A549 (cell line): ENCODE measurements around the gene TBCK. TPM values are rescaled to one million over a fixed set of nuclear protein-coding genes. Genes with fewer than 3 reads are reported as not detected.

Experiments used
- ATAC-seq, 2 experiments: fragments of 200-7000 bp in 1 of 2; fragments of >200 bp in 1 of 2; cut with Nextera tagmentation in 1 of 2; cut with Tn5 transposase in 1 of 2; 3 replicates each; pipeline versions ENCODE4 v1.8.0 to v1.9.1; 2018 to 2020; ENCODE audit warnings: mild to moderate bottlenecking in 1 of 2, moderate library complexity in 1 of 2
- CTCF ChIA-PET: fragments of 300-600 bp; sonication (Branson Sonifier 250); formaldehyde crosslinking; extraction: SDS; loops from one replicate; lab custom pipeline; 2021; ENCODE audit warnings: antibody characterized with exemption, inconsistent platforms; lab: Yijun Ruan, JAX
- POLR2A ChIA-PET: fragments of 350-600 bp; formaldehyde crosslinking; extraction: SDS; loops from one replicate; lab custom pipeline; 2021; ENCODE audit warnings: antibody characterized with exemption, inconsistent platforms; lab: Yijun Ruan, JAX
- DNase-seq, 2 experiments: peaks; one replicate each; pipeline versions ENCODE4 v3.0.0 to v3.0.0-alpha.2; 2011 to 2016; ENCODE audit warnings: low read depth in 1 of 2, low spot score in 1 of 2
- FAIRE-seq: peaks from 2 replicates; lab custom pipeline; 2011; peaks lifted over from hg19 to GRCh38; lab: Jason Lieb, UNC
- H3K27ac ChIP-seq, 2 experiments: fragments of >200 bp; sonication (Bioruptor Twin); formaldehyde crosslinking; 3 replicates each; pipeline ENCODE4 v1.5.1; 2016 to 2017
- H3K4me1 ChIP-seq: fragments of >200 bp; sonication (Bioruptor Twin); formaldehyde crosslinking; 3 replicates; pipeline ENCODE4 v1.6.1; 2016
- H3K4me2 ChIP-seq: fragments of >200 bp; sonication (Bioruptor Twin); formaldehyde crosslinking; 3 replicates; pipeline ENCODE4 v1.6.1; 2016
- H3K4me3 ChIP-seq: fragments of >200 bp; sonication (Bioruptor Twin); formaldehyde crosslinking; 3 replicates; pipeline ENCODE4 v1.5.1; 2016
- H3K9me3 ChIP-seq: fragments of >200 bp; sonication (Bioruptor Twin); formaldehyde crosslinking; 3 replicates; pipeline ENCODE4 v1.6.1; 2016
- CEBPB ChIP-seq, 2 experiments: fragments of >200 bp in 1 of 2; sonication (Bioruptor Twin) in 1 of 2; formaldehyde crosslinking in 1 of 2; IDR thresholded peaks; 2 replicates each; pipeline ENCODE4 v1.6.1; 2012 to 2016
- CHD2 ChIP-seq: fragments of 150-350 bp; IDR thresholded peaks from 2 replicates; pipeline ENCODE4 v1.6.1; 2014; ENCODE audit warnings: low read length; ENCODE audit not compliant: partially characterized antibody
- CHD4 ChIP-seq: fragments of 200-600 bp; sonication (generic); IDR thresholded peaks from 2 replicates; pipeline ENCODE4 v1.6.1; 2016; ENCODE audit warnings: antibody characterized with exemption, mild to moderate bottlenecking, borderline replicate concordance
- EP300 ChIP-seq, 2 experiments: fragments of >200 bp; sonication (Bioruptor Twin); formaldehyde crosslinking; IDR thresholded peaks; 2 replicates in 1 of 2; 3 replicates in 1 of 2; pipeline ENCODE4 v1.6.1; 2016 to 2017
- ESRRA ChIP-seq: fragments of 150-350 bp; IDR thresholded peaks from 2 replicates; pipeline ENCODE4 v1.6.1; 2014; ENCODE audit warnings: mild to moderate bottlenecking, low read length, borderline replicate concordance
- HEYL ChIP-seq: fragments of 250-450 bp; sonication (Bioruptor Pico); IDR thresholded peaks from 2 replicates; pipeline ENCODE4 v1.8.0; 2021; ENCODE audit warnings: mild to moderate bottlenecking, moderate library complexity
- HOXB13 ChIP-seq: fragments of 250-450 bp; sonication (Bioruptor Pico); IDR thresholded peaks from 2 replicates; pipeline ENCODE4 v1.5.0; 2020; ENCODE audit warnings: low read depth, mild to moderate bottlenecking, moderate library complexity
- JUN ChIP-seq, 2 experiments: fragments of >200 bp; sonication (Bioruptor Twin); formaldehyde crosslinking; IDR thresholded peaks; 2 replicates in 1 of 2; 3 replicates in 1 of 2; pipeline ENCODE4 v1.6.1; 2016 to 2017
- MYC ChIP-seq: IDR thresholded peaks from 2 replicates; pipeline ENCODE4 v1.6.1; 2012; ENCODE audit warnings: mild to moderate bottlenecking, inconsistent platforms, low read length, improper control_type of control experiment, borderline replicate concordance
- NR3C1 ChIP-seq: fragments of >200 bp; sonication (Bioruptor Twin); formaldehyde crosslinking; IDR thresholded peaks from 3 replicates; pipeline ENCODE4 v1.6.1; 2017
- POLR2AphosphoS2 ChIP-seq: conservative IDR thresholded peaks from 2 replicates; pipeline ENCODE4 v1.6.1; 2012; ENCODE audit warnings: low read length, improper control_type of control experiment, inconsistent platforms
- RAD21 ChIP-seq, 2 experiments: fragments of >200 bp in 1 of 2; sonication (Bioruptor Twin) in 1 of 2; formaldehyde crosslinking in 1 of 2; IDR thresholded peaks in 1 of 2; conservative IDR thresholded peaks in 1 of 2; 2 replicates in 1 of 2; 3 replicates in 1 of 2; pipeline ENCODE4 v1.6.1; 2012 to 2018; ENCODE audit warnings: inconsistent platforms in 1 of 2
- RARB ChIP-seq: fragments of 250-450 bp; sonication (Bioruptor Pico); IDR thresholded peaks from 2 replicates; pipeline ENCODE4 v1.8.0; 2021; ENCODE audit warnings: mild to moderate bottlenecking, moderate library complexity
- RFX5 ChIP-seq: fragments of 450-650 bp; IDR thresholded peaks from 2 replicates; pipeline ENCODE4 v1.7.1; 2014; ENCODE audit warnings: antibody characterized with exemption, mild to moderate bottlenecking, moderate library complexity
- SMC3 ChIP-seq: fragments of >200 bp; sonication (Bioruptor Twin); formaldehyde crosslinking; IDR thresholded peaks from 3 replicates; pipeline ENCODE4 v1.6.1; 2018; ENCODE audit warnings: inconsistent platforms
- SREBF2 ChIP-seq: fragments of 450-650 bp; IDR thresholded peaks from 2 replicates; pipeline ENCODE4 v1.6.1; 2014; ENCODE audit warnings: mild to moderate bottlenecking, moderate library complexity
- TFCP2L1 ChIP-seq: fragments of 250-450 bp; sonication (Bioruptor Pico); IDR thresholded peaks from 2 replicates; pipeline ENCODE4 v1.5.0; 2021; ENCODE audit warnings: mild to moderate bottlenecking
- ZC3H11A ChIP-seq: fragments of 450-650 bp; IDR thresholded peaks from 2 replicates; pipeline ENCODE4 v1.6.1; 2014; ENCODE audit warnings: antibody characterized with exemption, mild to moderate bottlenecking
- ZNF302 ChIP-seq: fragments of 250-450 bp; sonication (Bioruptor Pico); IDR thresholded peaks from 2 replicates; pipeline ENCODE4 v1.9.0; 2021; ENCODE audit warnings: inconsistent platforms, mild to moderate bottlenecking, moderate library complexity
- ZSCAN20 ChIP-seq: fragments of 250-450 bp; sonication (Bioruptor Pico); IDR thresholded peaks from 2 replicates; pipeline ENCODE4 v1.8.0; 2022; ENCODE audit warnings: mild to moderate bottlenecking, moderate library complexity
- WGBS: methylation state at CpG from one replicate; pipeline ENCODE4 v1.1.6; 2017; ENCODE audit errors: missing lambda C conversion rate; 5-methylcytosine and 5-hydroxymethylcytosine counted together
- polyA plus RNA-seq, 4 experiments: library from polyadenylated mRNA; depleted of rRNA in 3 of 4; stranded (reverse); fragments of >200 nt; fragmentation: RNase III in 1 of 4; extraction: RNeasy Plus Mini Kit Qiagen cat#74134 plus additional on column Dnase treatment in 1 of 4; gene quantifications; 2 replicates in 3 of 4; 3 replicates in 1 of 4; pipeline ENCODE4 v1.2.3, GENCODE V29; 2011 to 2017
- TF ChIP-seq, protein P1 (sequence below): fragments of >200 bp; sonication (Bioruptor Twin); formaldehyde crosslinking; IDR thresholded peaks from 2 replicates; pipeline ENCODE4 v1.6.1; 2016
- TF ChIP-seq, protein P2 (sequence below): fragments of 200-600 bp; sonication (generic); IDR thresholded peaks from 2 replicates; pipeline ENCODE4 v1.6.1; 2016; ENCODE audit warnings: antibody characterized with exemption, mild to moderate bottlenecking, moderate library complexity
- TF ChIP-seq, protein P3 (sequence below): fragments of 450-650 bp; IDR thresholded peaks from 2 replicates; pipeline ENCODE4 v1.6.1; 2014; ENCODE audit warnings: antibody characterized with exemption
- TF ChIP-seq, protein P4 (sequence below): IDR thresholded peaks from 2 replicates; pipeline ENCODE4 v1.6.1; 2012; ENCODE audit warnings: low read depth, borderline replicate concordance
- TF ChIP-seq, protein P5 (sequence below): IDR thresholded peaks from 2 replicates; pipeline ENCODE4 v1.6.1; 2012

Gene TBCK
- polyA plus RNA-seq, 2 of the 4 experiments (the other 2 are of a cell fraction): 3.9 to 18.4 TPM

DNA sequence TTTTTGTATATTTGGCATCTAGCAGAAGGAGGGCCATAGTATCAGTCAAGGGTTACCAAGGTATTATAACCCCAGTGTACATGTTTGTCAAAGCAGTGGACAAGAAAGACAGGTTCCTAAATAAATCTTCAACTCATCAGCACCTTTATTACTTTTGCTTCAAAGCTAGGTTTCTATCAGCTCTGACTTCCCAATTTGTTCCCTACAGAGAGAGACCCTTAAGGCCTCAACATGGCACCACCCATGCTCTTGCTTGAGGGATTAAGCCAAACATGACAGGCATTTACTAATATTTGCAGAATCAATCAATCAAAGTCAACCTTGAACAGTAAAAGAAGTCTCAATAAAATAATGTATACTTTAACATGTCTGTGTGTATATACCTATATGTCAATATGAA is 9.4 kb downstream of the TBCK start:
- H3K4me1 ChIP-seq: no peaks in the 10 kb centered on the region
- H3K27ac ChIP-seq: no peak overlapping the region
- DNase-seq: no peak
- no peak overlapping the region for H3K4me2 ChIP-seq
- no peak overlapping the region for H3K4me3 ChIP-seq
- TF ChIP-seq, protein P1, sequence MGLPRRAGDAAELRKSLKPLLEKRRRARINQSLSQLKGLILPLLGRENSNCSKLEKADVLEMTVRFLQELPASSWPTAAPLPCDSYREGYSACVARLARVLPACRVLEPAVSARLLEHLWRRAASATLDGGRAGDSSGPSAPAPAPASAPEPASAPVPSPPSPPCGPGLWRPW: no peak
- no peak for TF ChIP-seq RARB (CRISPR knock-in tag)
- no peak for TF ChIP-seq HEYL
- TF ChIP-seq CEBPB (IDR thresholded peaks at IDR 0.05): no peak
- TF ChIP-seq CHD2: no peak
- no peak for TF ChIP-seq HOXB13 (CRISPR knock-in tag)
- TF ChIP-seq ESRRA: no peak
- TF ChIP-seq EP300 (IDR thresholded peaks at IDR 0.05): no peak
- no peak for TF ChIP-seq RFX5
- TF ChIP-seq, all 56 proteins: peak for 0
- ChIA-PET CTCF (no interaction called here), POLR2A (no interaction called here)
- no peaks in the 10 kb centered on the region for H3K9me3 ChIP-seq
- FAIRE-seq: no peak
- no peak for ATAC-seq

DNA sequence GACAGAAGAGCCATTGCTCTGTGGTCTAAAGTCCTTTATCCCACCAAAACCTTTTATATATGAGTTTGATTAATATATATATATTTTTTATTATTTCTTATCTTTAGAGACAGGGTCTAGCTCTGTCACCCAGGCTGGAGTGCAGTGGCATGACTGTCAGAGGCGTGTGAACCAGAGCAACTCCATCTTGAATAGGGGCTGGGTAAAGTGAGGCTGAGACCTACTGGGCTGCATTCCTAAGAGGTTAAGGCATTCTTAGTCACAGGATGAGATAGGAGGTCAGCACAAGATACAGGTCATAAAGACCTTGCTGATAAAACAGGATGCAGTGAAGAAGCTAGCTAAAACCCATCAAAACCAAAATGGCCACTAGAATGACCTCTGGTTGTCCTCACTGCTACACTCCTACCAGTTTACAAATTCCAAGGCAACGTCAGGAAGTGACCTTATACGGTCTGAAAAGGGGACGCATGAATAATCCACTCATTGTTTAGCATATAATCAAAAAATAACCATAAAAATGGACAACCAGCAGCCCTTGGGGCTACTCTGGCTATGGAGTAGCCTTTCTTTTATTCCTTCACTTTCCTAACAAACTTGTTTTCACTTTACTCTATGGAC is 10.5 kb downstream of the TBCK start:
- H3K4me1 ChIP-seq: no peaks in the 10 kb centered on the region
- no peak overlapping the region for H3K27ac ChIP-seq
- ATAC-seq (no peak), DNase-seq (no peak), FAIRE-seq (no peak)
- no peak overlapping the region for H3K4me2 ChIP-seq
- no peaks in the 10 kb centered on the region for H3K9me3 ChIP-seq
- H3K4me3 ChIP-seq: no peak overlapping the region
- ChIA-PET POLR2A (no interaction called here), CTCF (no interaction called here)
- 96% methylated on average over 4 of the region's 4 CpGs for WGBS
- TF ChIP-seq, protein P2, sequence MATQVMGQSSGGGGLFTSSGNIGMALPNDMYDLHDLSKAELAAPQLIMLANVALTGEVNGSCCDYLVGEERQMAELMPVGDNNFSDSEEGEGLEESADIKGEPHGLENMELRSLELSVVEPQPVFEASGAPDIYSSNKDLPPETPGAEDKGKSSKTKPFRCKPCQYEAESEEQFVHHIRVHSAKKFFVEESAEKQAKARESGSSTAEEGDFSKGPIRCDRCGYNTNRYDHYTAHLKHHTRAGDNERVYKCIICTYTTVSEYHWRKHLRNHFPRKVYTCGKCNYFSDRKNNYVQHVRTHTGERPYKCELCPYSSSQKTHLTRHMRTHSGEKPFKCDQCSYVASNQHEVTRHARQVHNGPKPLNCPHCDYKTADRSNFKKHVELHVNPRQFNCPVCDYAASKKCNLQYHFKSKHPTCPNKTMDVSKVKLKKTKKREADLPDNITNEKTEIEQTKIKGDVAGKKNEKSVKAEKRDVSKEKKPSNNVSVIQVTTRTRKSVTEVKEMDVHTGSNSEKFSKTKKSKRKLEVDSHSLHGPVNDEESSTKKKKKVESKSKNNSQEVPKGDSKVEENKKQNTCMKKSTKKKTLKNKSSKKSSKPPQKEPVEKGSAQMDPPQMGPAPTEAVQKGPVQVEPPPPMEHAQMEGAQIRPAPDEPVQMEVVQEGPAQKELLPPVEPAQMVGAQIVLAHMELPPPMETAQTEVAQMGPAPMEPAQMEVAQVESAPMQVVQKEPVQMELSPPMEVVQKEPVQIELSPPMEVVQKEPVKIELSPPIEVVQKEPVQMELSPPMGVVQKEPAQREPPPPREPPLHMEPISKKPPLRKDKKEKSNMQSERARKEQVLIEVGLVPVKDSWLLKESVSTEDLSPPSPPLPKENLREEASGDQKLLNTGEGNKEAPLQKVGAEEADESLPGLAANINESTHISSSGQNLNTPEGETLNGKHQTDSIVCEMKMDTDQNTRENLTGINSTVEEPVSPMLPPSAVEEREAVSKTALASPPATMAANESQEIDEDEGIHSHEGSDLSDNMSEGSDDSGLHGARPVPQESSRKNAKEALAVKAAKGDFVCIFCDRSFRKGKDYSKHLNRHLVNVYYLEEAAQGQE: no peak
- TF ChIP-seq TFCP2L1 (CRISPR knock-in tag) (no peak), POLR2AphosphoS2 (no peak), HOXB13 (CRISPR knock-in tag) (no peak), MYC (no peak), ZNF302 (CRISPR knock-in tag) (no peak), RFX5 (no peak), JUN (IDR thresholded peaks at IDR 0.05) (no peak), SMC3 (no peak), RAD21 (conservative IDR thresholded peaks at IDR 0.05 in 1 of 2, IDR thresholded peaks at IDR 0.05 in 1 of 2) (no peak), CHD2 (no peak), SREBF2 (no peak), ZSCAN20 (CRISPR knock-in tag) (no peak), ZC3H11A (no peak), CHD4 (no peak), NR3C1 (no peak), EP300 (IDR thresholded peaks at IDR 0.05) (no peak)
- TF ChIP-seq, protein P3, sequence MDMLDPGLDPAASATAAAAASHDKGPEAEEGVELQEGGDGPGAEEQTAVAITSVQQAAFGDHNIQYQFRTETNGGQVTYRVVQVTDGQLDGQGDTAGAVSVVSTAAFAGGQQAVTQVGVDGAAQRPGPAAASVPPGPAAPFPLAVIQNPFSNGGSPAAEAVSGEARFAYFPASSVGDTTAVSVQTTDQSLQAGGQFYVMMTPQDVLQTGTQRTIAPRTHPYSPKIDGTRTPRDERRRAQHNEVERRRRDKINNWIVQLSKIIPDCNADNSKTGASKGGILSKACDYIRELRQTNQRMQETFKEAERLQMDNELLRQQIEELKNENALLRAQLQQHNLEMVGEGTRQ: no peak
- TF ChIP-seq, protein P4, sequence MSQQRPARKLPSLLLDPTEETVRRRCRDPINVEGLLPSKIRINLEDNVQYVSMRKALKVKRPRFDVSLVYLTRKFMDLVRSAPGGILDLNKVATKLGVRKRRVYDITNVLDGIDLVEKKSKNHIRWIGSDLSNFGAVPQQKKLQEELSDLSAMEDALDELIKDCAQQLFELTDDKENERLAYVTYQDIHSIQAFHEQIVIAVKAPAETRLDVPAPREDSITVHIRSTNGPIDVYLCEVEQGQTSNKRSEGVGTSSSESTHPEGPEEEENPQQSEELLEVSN: no peak
- TF ChIP-seq, protein P5, sequence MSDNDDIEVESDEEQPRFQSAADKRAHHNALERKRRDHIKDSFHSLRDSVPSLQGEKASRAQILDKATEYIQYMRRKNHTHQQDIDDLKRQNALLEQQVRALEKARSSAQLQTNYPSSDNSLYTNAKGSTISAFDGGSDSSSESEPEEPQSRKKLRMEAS: no peak
